H7 (cell line): ENCODE results near the gene SP2. TPM values are rescaled to one million over a fixed set of nuclear protein-coding genes. Genes with fewer than 3 reads are reported as not detected.

Source experiments
- DNase-seq: peaks from one replicate; pipeline ENCODE4 v3.0.0; 2012
- H3K27me3 ChIP-seq: 2 replicates; pipeline ENCODE4 v1.6.0; 2011; ENCODE audit warnings: mild to moderate bottlenecking, low read length; ENCODE audit not compliant: control insufficient read depth, insufficient read depth
- H3K36me3 ChIP-seq: replicated peaks from 2 replicates; pipeline ENCODE4 v1.5.1; 2011; ENCODE audit warnings: low read length; ENCODE audit not compliant: control insufficient read depth, insufficient read depth
- H3K4me3 ChIP-seq: 2 replicates; pipeline ENCODE4 v1.5.1; 2011; ENCODE audit warnings: low read depth, mild to moderate bottlenecking, control low read depth, low read length, moderate library complexity; ENCODE audit not compliant: insufficient read depth
- total RNA-seq: library from RNA; depleted of rRNA; stranded (reverse); fragments of >200 nt; shearing (Covaris generic); gene quantifications from 2 replicates; pipeline ENCODE4 v1.2.3, GENCODE V29; 2014

SP2 gene
- total RNA-seq, 1 experiment from 2014 or later = 3.2 TPM

DNA sequence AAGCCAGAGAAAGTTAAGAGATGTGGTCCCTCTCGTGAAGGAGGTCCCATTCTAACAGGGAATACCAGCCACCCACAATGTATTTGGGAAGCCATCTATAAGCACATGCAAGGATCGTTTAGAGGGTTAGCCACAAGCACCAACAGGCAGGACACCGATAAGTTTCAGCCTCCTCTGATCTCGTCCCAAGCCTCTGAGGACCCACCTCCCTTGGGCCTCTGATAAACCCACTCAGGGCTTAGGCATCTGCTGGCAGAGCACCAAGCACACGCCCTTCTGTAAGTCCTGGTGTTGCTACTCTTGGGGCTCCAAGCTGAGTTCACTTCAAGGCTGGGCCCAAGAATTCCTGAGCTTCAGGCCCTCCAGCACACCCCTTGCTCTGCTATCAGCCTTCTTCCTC lies 39.9 kb downstream of the SP2 start:
- H3K4me3 ChIP-seq = no peak overlapping the region
- no peak for DNase-seq
- peaks cover 5% of the 10 kb centered on the region for H3K27me3 ChIP-seq
- H3K36me3 ChIP-seq = no peaks in the 10 kb centered on the region

DNA sequence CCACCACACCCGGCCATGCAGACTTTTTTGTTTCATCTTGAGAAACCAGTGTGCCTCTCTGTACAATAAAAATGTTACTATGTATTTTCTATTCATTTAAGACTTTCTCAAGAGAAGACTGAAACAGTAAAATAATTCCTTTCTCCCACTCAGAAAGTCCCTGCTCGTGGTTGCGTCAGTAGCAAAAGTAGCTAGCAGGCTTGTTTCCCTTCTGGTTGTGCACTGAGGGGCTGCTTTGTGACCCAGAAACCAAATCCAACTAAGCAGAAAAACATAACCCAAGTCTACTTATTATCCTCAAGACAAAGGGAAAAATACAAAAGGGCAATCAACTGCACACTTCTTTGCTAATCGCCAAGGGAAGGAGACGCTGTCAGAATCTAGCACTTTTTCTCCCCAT lies 41.9 kb downstream of the SP2 start:
- H3K36me3 ChIP-seq = no peaks in the 10 kb centered on the region
- H3K27me3 ChIP-seq = peaks cover 6% of the 10 kb centered on the region
- no peak overlapping the region for H3K4me3 ChIP-seq

DNA sequence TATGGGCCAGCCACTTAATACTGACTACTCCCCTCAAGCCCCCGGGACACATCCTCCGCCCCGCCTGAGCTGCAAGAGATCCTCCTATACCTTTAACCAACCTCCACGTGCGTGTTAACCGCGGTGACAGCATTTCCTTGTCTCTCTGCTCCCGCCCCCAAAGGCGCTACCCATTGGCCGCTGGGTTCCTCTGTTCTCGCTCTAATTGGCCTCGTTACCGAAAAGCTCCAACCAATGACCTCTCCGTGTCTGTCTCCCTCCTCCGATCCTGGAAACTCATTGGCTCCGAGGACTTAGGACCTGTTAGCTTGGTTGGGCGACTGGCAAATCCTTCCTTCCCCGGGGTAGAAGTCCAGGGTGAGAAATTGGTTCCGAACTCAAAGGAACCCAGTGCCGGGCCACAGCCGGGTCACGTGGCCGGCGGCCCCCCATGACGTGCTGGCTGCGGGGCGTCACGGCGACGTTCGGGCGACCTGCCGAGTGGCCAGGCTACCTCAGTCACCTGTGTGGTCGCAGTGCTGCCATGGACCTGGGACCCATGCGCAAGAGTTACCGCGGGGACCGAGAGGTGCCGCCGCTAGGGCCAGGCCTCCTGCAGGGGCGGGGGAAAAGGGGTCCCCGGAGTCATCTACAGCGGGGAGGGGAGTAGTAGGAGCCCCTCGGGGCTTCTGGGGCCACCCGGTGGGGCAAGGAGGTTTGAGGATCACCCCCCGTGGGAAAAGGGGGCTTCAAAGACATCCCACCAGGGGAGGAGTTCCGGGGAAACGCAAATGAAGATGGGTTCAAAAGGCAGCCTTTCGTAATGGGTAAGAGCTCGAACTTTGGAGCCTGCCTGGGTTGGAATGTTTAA lies 45.4 kb downstream of the SP2 start, which contains the start of gene PNPO:
Gene PNPO, plus strand, starts transcription at position 326 of the 850 bp plus-strand sequence. Its CDS starts 105 bp downstream, at position 431.
- Histone ChIP-seq H3K27me3 (peaks cover 6% of the 10 kb centered on the region), H3K36me3 (no peaks in the 10 kb centered on the region; the same call in none of the 2 replicates), H3K4me3 (peak within 1 kb of the TSS; percentile 48)
- peak; percentile 88 for DNase-seq

More for the DNA sequence above, 41.9 kb downstream of the SP2 start:
- DNase-seq = no peak

DNA sequence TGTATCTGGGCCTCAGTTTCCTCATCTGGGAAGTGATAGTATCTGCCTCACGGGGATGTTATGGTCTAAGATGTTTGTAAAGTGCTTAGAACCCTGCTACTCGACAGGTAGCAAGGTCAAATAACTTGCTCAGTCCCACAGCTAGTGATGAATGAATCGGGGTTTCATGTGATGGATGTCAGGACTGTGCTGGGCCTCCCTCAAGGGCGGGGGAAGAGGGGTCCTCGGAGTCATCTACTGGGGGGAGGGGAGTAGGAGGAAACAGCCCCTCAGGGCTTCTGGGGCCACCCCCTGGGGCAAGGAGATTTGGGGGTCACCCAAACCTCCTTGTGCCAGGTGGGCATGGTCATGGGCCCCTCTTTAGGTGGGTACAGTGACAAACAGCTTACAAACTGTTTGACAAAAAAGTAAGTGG lies 46.1 kb downstream of the SP2 start:
- DNase-seq = no peak

DNA sequence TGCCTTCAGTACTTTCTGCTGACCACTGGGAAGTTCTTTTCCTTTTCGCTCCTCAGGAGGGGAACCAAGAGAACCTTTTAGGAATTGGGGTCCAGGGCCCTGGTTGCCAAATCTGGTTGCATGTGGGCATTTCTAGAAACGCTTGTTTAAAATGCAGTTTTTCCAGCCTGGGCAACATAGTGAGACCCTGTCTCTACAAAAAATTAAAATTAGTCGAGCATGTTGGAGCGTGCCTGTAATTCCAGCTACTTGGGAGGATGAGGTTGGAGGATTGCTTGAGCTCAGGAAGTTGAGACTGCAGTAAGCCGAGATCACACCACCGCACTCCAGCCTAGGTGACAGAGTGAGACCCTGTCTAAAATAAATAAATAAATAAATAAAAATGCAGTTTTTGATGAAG lies 46.5 kb downstream of the SP2 start:
- no peak for DNase-seq
- Histone ChIP-seq H3K27me3 (peaks cover 6% of the 10 kb centered on the region), H3K4me3 (no peak overlapping the region), H3K36me3 (no peaks in the 10 kb centered on the region; the same call in none of the 2 replicates)

More for the DNA sequence above, 46.1 kb downstream of the SP2 start:
- H3K4me3 ChIP-seq = peak overlapping the region; percentile 48
- H3K27me3 ChIP-seq = peaks cover 6% of the 10 kb centered on the region
- no peaks in the 10 kb centered on the region; the same call in none of the 2 replicates for H3K36me3 ChIP-seq

DNA sequence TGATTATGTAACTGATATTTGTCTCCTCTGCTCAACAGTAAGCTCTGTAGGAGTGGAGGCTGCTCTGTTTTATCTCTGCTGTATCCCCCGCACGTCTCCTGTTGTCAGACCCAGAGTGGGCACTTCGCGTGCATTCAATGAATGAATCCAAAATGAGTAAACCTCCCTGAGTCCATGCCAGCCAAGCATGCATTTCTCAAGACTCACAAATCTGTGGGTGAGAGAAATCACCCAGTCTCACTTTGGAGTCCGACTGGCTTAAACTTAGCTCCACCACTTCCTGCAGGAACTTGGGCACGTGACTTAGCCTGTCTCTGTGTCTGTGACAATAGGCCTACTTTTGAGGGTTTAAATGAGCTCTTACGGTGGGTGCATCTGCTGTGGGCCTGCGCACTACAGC lies 49.0 kb downstream of the SP2 start:
- no peaks in the 10 kb centered on the region; the same call in none of the 2 replicates for H3K36me3 ChIP-seq
- H3K27me3 ChIP-seq = peaks cover 10% of the 10 kb centered on the region
- no peak for DNase-seq
- no peak overlapping the region for H3K4me3 ChIP-seq

DNA sequence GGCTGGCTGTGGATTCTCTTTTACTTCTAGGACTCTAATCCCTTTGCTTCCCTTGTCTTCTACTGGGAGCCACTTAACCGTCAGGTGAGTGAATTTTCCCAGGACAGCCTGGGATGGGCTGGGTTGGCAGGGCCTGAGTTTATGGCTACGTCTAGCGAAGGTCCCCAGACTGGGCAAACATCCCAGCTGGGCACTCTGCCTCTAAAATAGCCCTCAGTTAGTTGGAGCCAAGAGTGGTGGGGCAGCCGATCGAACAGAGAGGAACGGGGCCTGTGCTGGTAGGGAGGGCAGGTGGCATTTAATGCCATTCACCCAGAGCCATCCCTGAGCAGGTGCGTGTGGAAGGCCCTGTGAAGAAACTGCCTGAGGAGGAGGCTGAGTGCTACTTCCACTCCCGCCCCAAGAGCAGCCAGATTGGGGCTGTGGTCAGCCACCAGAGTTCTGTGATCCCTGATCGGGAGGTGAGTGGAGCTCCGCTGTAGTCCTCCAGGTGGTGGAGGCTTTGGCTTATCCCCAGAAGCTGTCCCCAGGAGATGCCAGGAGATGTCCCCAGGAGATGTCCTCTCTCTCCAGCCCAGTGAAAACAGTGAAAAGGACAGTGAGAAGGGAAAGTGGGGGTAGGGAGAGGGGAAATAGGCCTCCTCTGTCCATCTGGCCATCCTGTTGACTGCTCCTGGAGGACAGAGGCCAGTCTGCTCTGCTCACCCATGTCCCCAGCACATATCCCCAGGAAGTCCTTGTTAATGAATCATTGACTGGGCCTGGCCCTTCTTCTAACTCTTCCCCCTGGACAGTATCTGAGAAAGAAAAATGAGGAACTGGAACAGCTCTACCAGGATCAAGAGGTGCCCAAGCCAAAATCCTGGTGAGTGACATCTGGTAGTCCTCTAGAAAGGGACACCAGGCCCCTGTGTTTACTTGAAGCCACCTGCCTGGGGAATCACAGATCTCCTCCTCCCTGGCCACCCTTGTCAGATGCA lies 49.8 kb downstream of the SP2 start:
- DNase-seq = no peak
- H3K36me3 ChIP-seq = no peaks in the 10 kb centered on the region; the same call in none of the 2 replicates
- no peak overlapping the region for H3K4me3 ChIP-seq
- H3K27me3 ChIP-seq = peaks cover 7% of the 10 kb centered on the region

DNA sequence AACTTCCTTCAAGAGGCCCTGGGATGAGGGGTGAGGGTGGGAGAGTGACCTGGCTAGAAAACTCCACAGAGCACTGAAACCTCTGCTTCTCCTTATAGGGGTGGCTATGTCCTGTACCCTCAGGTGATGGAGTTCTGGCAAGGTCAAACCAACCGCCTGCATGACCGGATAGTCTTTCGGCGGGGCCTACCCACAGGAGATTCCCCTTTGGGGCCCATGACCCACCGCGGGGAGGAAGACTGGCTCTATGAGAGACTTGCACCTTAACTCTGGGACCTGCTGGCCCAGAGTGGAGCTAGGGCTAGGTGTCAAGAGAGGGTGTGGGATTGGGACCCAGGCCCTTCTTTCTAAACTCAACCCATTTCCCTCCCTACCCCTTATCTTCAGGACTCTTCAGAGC lies 50.5 kb downstream of the SP2 start:
- Histone ChIP-seq H3K27me3 (peaks cover 5% of the 10 kb centered on the region; the same call in 1 of the 2 replicates), H3K4me3 (no peak overlapping the region), H3K36me3 (no peaks in the 10 kb centered on the region; the same call in none of the 2 replicates)
- DNase-seq = no peak

DNA sequence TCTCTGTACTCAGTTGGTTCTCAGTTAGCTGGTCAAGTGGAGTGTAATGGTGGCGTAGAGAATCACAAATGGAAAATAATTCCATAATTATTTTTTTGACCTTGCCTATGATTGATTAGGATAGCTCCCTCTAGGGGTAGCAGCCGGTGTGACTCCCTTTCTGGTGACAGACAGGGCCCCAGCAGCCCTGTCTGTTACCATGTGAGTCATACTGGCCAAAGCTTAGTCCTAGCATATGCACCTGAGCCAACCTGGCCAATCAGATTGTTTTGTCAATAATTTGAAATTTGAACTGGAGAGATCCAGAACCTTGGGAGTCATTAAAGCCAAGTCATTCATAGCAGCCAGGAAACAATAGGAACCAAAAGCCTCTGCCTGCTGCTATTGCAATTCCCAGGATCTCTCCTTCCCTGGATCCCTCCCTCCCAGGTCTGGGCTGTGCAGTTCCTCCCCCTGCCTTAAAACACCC lies 50.9 kb downstream of the SP2 start:
- peak; percentile 91 for DNase-seq
- Histone ChIP-seq H3K36me3 (no peaks in the 10 kb centered on the region; the same call in none of the 2 replicates), H3K27me3 (peaks cover 5% of the 10 kb centered on the region; the same call in 1 of the 2 replicates), H3K4me3 (no peak overlapping the region)

DNA sequence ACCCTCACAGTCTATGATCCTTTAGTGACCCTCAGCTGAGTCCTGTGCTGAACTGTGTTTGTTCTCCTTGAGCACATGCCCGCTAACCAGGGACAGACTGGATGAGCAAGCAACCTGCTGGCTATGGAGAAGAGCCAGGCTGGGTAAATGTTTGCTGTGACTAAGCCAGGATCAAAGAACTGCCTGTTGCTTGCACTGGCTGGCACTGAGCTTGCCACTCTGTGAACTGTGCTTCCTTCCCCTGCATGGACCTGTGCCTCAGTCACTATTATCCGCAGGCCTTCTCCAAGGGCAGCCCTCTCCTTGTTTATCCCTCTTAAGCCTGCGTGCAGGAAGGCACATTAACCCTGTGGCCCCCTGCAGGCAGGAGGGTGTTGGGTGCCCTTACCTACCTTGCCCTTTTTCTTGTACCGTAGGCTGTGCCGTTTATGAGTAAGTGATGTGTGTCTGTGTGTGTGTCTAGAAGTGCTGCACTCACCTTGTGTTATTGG lies 52.7 kb downstream of the SP2 start:
- Histone ChIP-seq H3K36me3 (no peaks in the 10 kb centered on the region; the same call in none of the 2 replicates), H3K27me3 (peaks cover 5% of the 10 kb centered on the region; the same call in 1 of the 2 replicates), H3K4me3 (no peak overlapping the region)
- no peak for DNase-seq

DNA sequence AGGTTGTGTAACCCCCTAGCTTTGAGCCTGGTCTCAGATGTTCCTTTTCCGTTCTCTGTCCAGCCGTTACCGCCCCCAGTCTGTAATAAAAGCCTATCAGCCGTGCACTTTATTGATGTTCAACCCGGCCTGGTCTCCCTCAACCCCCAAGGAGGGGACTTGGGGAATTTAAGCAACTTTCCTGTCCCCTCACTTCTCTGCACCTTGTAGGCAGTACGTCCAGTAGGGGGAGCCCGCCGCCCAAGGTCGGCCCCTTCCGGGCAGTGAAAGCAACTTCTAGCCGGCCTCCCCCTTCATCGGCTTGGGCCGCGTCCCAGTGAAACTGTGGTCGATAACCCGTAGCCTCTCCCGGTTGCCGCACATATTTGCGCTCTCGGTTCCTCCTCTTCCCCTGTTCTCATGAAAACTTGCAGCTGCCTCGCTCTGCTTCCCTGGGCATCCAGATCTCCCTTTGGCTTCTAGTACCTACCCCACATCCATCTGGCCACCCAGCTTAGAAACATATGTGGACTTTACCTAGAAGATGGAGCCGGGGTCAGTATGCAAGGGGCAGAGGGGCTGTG lies 53.2 kb downstream of the SP2 start:
- H3K4me3 ChIP-seq = peak overlapping the region; percentile 4; the same call in 1 of the 2 replicates
- H3K27me3 ChIP-seq = peaks cover 5% of the 10 kb centered on the region; the same call in 1 of the 2 replicates

DNA sequence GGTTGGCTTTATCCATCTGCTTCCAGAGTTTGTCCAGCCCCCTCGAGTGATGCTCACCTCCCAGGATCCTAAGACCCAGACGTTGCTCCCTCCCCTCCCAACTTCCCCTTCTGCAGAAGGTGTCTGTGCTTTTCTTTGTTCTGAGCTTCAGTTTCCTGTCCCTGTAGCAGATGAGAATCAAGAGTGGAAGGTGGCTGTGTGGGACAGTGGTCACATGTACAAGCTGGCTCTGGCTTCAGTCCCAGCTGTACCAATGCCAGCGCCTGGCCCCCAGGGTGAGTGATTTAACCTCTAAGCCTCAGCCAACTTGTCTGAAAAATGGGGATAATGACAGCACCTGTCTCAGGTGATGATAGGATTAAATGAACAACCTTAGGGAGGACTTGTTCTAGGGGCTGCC lies 53.9 kb downstream of the SP2 start:
- Histone ChIP-seq H3K36me3 (no peaks in the 10 kb centered on the region; the same call in 1 of the 2 replicates), H3K4me3 (no peak overlapping the region), H3K27me3 (peaks cover 5% of the 10 kb centered on the region; the same call in 1 of the 2 replicates)
- no peak for DNase-seq

More for the DNA sequence above, 53.2 kb downstream of the SP2 start:
- H3K36me3 ChIP-seq = no peaks in the 10 kb centered on the region; the same call in none of the 2 replicates
- peak; percentile 90 for DNase-seq

DNA sequence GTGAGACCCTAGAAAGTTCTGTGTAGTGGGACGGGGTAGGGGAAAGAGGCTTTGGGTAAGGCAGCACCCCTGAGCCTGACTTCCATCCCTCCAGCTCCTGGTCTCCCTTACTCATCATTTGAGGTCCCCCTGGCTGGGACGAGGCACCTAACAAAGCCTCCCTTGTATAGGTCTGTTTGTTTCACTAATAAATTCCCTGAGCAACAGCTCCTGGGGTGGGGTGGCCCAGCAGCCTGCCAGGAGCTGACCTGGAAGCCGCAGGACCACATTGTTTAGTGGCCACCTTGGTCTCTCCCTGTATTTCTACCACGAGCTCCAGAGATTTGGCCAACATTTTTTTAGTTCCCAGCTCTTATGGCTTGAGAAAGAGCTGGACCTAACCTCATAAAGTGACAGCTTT lies 54.4 kb downstream of the SP2 start:
- no peak overlapping the region for H3K4me3 ChIP-seq
- DNase-seq = no peak
- peaks cover 5% of the 10 kb centered on the region; the same call in 1 of the 2 replicates for H3K27me3 ChIP-seq
- no peaks in the 10 kb centered on the region; the same call in 1 of the 2 replicates for H3K36me3 ChIP-seq
